Measurements from ENCODE around the gene GAST.
A peak's percentile ranks its signal among the peaks of the same experiment; 100 is the strongest.
"Not testable (repeated sequence)": the region's sequence is repeated elsewhere in the genome, so short reads cannot be mapped to it uniquely, and the experiment has no call there.

Gene GAST

GRCh38 chr17:41680426-41681040, 31.6 kb upstream of the GAST start:
- peak in 40 of 42 donors; percentile 16 to 91 (median 56) for DNase-seq
- intact Hi-C loops (cut with DNase I): no loop called here

- DNase-seq: no peak
- intact Hi-C loops (cut with DNase I): no loop called here
Measured at GRCh38 chr17:41681776-41682175, 30.4 kb upstream of the GAST start.

- no peak for DNase-seq
- intact Hi-C loops (cut with DNase I): no loop called here
Measured at GRCh38 chr17:41682631-41683030, 29.5 kb upstream of the GAST start.

GRCh38 chr17:41683441-41684007, 28.6 kb upstream of the GAST start:
- intact Hi-C loops (cut with DNase I): no loop called here
- peak in 16 of 42 donors; percentile 21 to 77 (median 41) for DNase-seq

GRCh38 chr17:41684035-41684434, 28.1 kb upstream of the GAST start:
- no peak for DNase-seq
- intact Hi-C loops (cut with DNase I): no loop called here

- DNase-seq; intact Hi-C loops (cut with DNase I): not testable (repeated sequence)
Measured at GRCh38 chr17:41685753-41686152, 26.4 kb upstream of the GAST start.

GRCh38 chr17:41686281-41686680, 25.9 kb upstream of the GAST start:
- intact Hi-C loops (cut with DNase I): no loop called here

GRCh38 chr17:41687828-41688640, 24.1 kb upstream of the GAST start:
- intact Hi-C loops (cut with DNase I): no loop called here

More at GRCh38 chr17:41686281-41686680, 25.9 kb upstream of the GAST start:
- no peak for DNase-seq

GRCh38 chr17:41688641-41689496, 23.3 kb upstream of the GAST start, which contains the start of gene EIF1:
TSS of gene EIF1 (plus strand) at chr17:41688885. CDS start at chr17:41689039, 154 bp downstream.
- DNase-seq: peak; percentile 100
- intact Hi-C loops (cut with DNase I): no loop called here

More at GRCh38 chr17:41687828-41688640, 24.1 kb upstream of the GAST start:
- peak; percentile 36 to 85 (median 68) for DNase-seq

GRCh38 chr17:41689497-41690299, 22.4 kb upstream of the GAST start:
- intact Hi-C loops (cut with DNase I): no loop called here
- peak in 8 of 42 donors; percentile 21 to 62 (median 36) for DNase-seq

GRCh38 chr17:41690497-41690896, 21.6 kb upstream of the GAST start:
- intact Hi-C loops (cut with DNase I): no loop called here
- DNase-seq: no peak

GRCh38 chr17:41691031-41691777, 20.9 kb upstream of the GAST start:
- intact Hi-C loops (cut with DNase I): no loop called here
- no peak for DNase-seq

GRCh38 chr17:41692722-41693521, 19.2 kb upstream of the GAST start:
- DNase-seq: no peak
- intact Hi-C loops (cut with DNase I): no loop called here

GRCh38 chr17:41695134-41695661, 16.9 kb upstream of the GAST start:
- no peak for DNase-seq
- intact Hi-C loops (cut with DNase I): no loop called here

GRCh38 chr17:41695954-41696757, 16.0 kb upstream of the GAST start:
- intact Hi-C loops (cut with DNase I): no loop called here
- DNase-seq: peak in 38 of 42 donors; percentile 15 to 86 (median 65)
